Measurements from ENCODE around the gene TFPI. TPM values are rescaled to one million over a fixed set of nuclear protein-coding genes. Genes with fewer than 3 reads are reported as not detected.

The TFPI gene
- total and polyA plus RNA-seq, 9 donors, result 23.3 to 98.0 (median 48.8) TPM

GRCh38 chr2:187590175-187590574 lies 35.9 kb upstream of the TFPI start:
- no peaks in the 10 kb centered on the region for H3K4me1 ChIP-seq (ENCODE audit: insufficient read depth)
- no peak overlapping the region for H3K27ac ChIP-seq
- H3K4me3 ChIP-seq, result no peak overlapping the region
- DNase-seq, result no peak
- no peaks in the 10 kb centered on the region for H3K27me3 ChIP-seq
- no peak for TF ChIP-seq EP300 (IDR thresholded peaks at IDR 0.05)
- no peak for TF ChIP-seq CTCF (IDR thresholded peaks at IDR 0.05)
- 92 to 97% (median 96%) methylated on average over 1 of the region's 1 CpG for WGBS, 3 donors
- intact Hi-C loops (cut with DNase I), result loop anchor here in 1 of 4 donors (10.0 kb wide), 1 partner anchor 255 kb away; no protein-coding TSS in a partner anchor
- no peaks in the 10 kb centered on the region for H3K9me3 ChIP-seq
- no peaks in the 10 kb centered on the region for H3K36me3 ChIP-seq

- intact Hi-C loops (cut with DNase I), result loop anchor here in 1 of 4 donors (10.0 kb wide), 1 partner anchor 929 kb away; no protein-coding TSS in a partner anchor
- WGBS, 3 donors, result 21 to 37% (median 22%) methylated on average over 4 of the region's 4 CpGs
- TF ChIP-seq CTCF (IDR thresholded peaks at IDR 0.05), result no peak
- no peak for TF ChIP-seq EP300 (IDR thresholded peaks at IDR 0.05)
- TF ChIP-seq POLR2A (IDR thresholded peaks at IDR 0.05), result no peak
- no peaks in the 10 kb centered on the region for H3K9me3 ChIP-seq
- no peak overlapping the region for H3K27ac ChIP-seq
- DNase-seq, result no peak
- H3K4me3 ChIP-seq, result no peak overlapping the region
- H3K4me1 ChIP-seq (ENCODE audit: insufficient read depth), result no peaks in the 10 kb centered on the region
- no peaks in the 10 kb centered on the region for H3K36me3 ChIP-seq
- no peaks in the 10 kb centered on the region for H3K27me3 ChIP-seq
Observed at GRCh38 chr2:187586011-187586641, 31.9 kb upstream of the TFPI start.

- Histone ChIP-seq H3K36me3 (no peaks in the 10 kb centered on the region), H3K4me3 (peak overlapping the region; percentile 4), H3K27ac (no peak overlapping the region), H3K4me1 (ENCODE audit: insufficient read depth) (no peaks in the 10 kb centered on the region), H3K27me3 (no peaks in the 10 kb centered on the region), H3K9me3 (no peaks in the 10 kb centered on the region)
- DNase-seq, result no peak
- WGBS, 3 donors, result 7 to 15% (median 12%) methylated on average over 4 of the region's 4 CpGs
- intact Hi-C loops (cut with DNase I), result loop anchor here in 1 of 4 donors (10.0 kb wide), 1 partner anchor 933 kb away; no protein-coding TSS in a partner anchor
- no peak for TF ChIP-seq EP300 (IDR thresholded peaks at IDR 0.05)
- peak; percentile 56 to 79 (median 75) for TF ChIP-seq CTCF (IDR thresholded peaks at IDR 0.05)
- no peak for TF ChIP-seq POLR2A (IDR thresholded peaks at IDR 0.05)
Observed at GRCh38 chr2:187581125-187581896, 27.1 kb upstream of the TFPI start.

GRCh38 chr2:187580462-187581124 lies 26.4 kb upstream of the TFPI start:
- Histone ChIP-seq H3K4me1 (ENCODE audit: insufficient read depth) (no peaks in the 10 kb centered on the region), H3K27ac (no peak overlapping the region), H3K27me3 (no peaks in the 10 kb centered on the region), H3K4me3 (no peak overlapping the region), H3K9me3 (no peaks in the 10 kb centered on the region), H3K36me3 (no peaks in the 10 kb centered on the region)
- WGBS, 3 donors, result 34 to 38% (median 37%) methylated on average over 7 of the region's 7 CpGs
- no peak for DNase-seq
- intact Hi-C loops (cut with DNase I), result loop anchor here in 1 of 4 donors (10.0 kb wide), 1 partner anchor 934 kb away; no protein-coding TSS in a partner anchor
- TF ChIP-seq EP300 (IDR thresholded peaks at IDR 0.05) (no peak), POLR2A (IDR thresholded peaks at IDR 0.05) (no peak), CTCF (IDR thresholded peaks at IDR 0.05) (peak in 2 of 3 donors; percentile 57 to 70)
